HTERT RPE-1 (cell line): ENCODE measurements around the gene ILF2.
"Not testable (repeated sequence)": the region's sequence is repeated elsewhere in the genome, so short reads cannot be mapped to it uniquely, and the experiment has no call there.

Experiments
- in situ Hi-C: fragments of 300-500 bp; cut with MboI; formaldehyde crosslinking; loops from 4 replicates; pipeline ENCODE4 v1.14.3; 2020; ENCODE audit warnings: low sequenced_read_pairs

Gene ILF2

GRCh38 chr1:153670859-153671627, at the start of gene ILF2:
TSS of gene ILF2 (minus strand) at chr1:153670993. CDS start at chr1:153670922, 71 bp downstream.
- in situ Hi-C loops = no loop called here

GRCh38 chr1:153717330-153717729, 46.5 kb upstream of the ILF2 start:
- in situ Hi-C loops = no loop called here

GRCh38 chr1:153716211-153716610, 45.4 kb upstream of the ILF2 start:
- in situ Hi-C loops = not testable (repeated sequence)

- in situ Hi-C loops = no loop called here
Measured at GRCh38 chr1:153711026-153711425, 40.2 kb upstream of the ILF2 start.

GRCh38 chr1:153705484-153705883, 34.7 kb upstream of the ILF2 start:
- in situ Hi-C loops = no loop called here

GRCh38 chr1:153699768-153700167, 29.0 kb upstream of the ILF2 start:
- in situ Hi-C loops = no loop called here

GRCh38 chr1:153698923-153699714, 28.3 kb upstream of the ILF2 start:
- in situ Hi-C loops = no loop called here

- in situ Hi-C loops = no loop called here
Measured at GRCh38 chr1:153698020-153698922, 27.5 kb upstream of the ILF2 start.

- in situ Hi-C loops = no loop called here
Measured at GRCh38 chr1:153697191-153698019, 26.6 kb upstream of the ILF2 start.

- in situ Hi-C loops = no loop called here
Measured at GRCh38 chr1:153696741-153697140, 25.9 kb upstream of the ILF2 start.

GRCh38 chr1:153693466-153693865, 22.7 kb upstream of the ILF2 start:
- in situ Hi-C loops = no loop called here

- in situ Hi-C loops = no loop called here
Measured at GRCh38 chr1:153688736-153689328, 18.0 kb upstream of the ILF2 start.

- in situ Hi-C loops = no loop called here
Measured at GRCh38 chr1:153688276-153688675, 17.5 kb upstream of the ILF2 start.

GRCh38 chr1:153687346-153688125, 16.7 kb upstream of the ILF2 start:
- in situ Hi-C loops = no loop called here

- in situ Hi-C loops = no loop called here
Measured at GRCh38 chr1:153685544-153686340, 14.9 kb upstream of the ILF2 start.

GRCh38 chr1:153684892-153685291, 14.1 kb upstream of the ILF2 start:
- in situ Hi-C loops = no loop called here

- in situ Hi-C loops = no loop called here
Measured at GRCh38 chr1:153683854-153684253, 13.1 kb upstream of the ILF2 start.

GRCh38 chr1:153682730-153683129, 11.9 kb upstream of the ILF2 start:
- in situ Hi-C loops = no loop called here

GRCh38 chr1:153680120-153680403, 9.3 kb upstream of the ILF2 start:
- in situ Hi-C loops = no loop called here
